SW480 (cell line): ENCODE data around the gene ULK4.
A peak's percentile ranks its signal among the peaks of the same experiment; 100 is the strongest.

Experiments
- DNase-seq: peaks from one replicate; pipeline ENCODE4 v3.0.0-alpha.2; 2016; ENCODE audit warnings: low spot score

The ULK4 gene

DNA sequence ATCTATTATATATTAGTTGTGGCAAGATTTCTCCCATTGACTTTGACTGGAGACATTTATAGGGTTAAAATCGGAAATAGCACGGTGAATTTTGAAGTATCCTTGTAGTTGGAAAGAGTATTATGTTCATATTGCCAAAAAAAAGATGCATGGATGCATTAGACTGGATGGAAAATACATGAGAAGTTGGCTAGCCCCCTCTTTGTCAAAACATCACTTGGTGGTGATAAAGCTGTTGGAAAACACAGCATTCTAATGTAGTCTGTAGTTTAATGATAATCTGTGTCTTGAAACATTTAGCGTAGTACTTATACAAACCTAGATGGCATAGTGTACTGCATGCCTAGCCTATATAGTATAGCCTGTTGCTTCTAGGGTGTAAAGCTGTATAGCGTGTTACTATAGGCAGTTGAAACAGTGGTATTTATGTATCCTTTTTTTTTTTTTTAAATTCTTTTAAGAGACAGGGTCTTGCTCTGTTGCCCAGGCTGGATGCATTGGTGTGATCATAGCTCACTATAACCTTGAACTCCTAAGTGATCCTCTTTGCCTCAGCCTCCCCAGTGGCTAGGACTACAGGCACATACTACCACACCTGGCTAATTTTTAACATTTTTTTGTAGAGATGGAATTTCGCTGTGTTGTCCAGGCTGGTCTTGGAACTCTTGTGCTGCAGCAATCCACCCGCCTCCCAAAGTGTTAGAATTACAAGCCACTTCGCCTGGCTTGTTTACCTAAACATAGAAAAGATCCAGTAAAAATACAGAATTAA lies 740.8 kb downstream of the ULK4 start:
- DNase-seq, result no peak

DNA sequence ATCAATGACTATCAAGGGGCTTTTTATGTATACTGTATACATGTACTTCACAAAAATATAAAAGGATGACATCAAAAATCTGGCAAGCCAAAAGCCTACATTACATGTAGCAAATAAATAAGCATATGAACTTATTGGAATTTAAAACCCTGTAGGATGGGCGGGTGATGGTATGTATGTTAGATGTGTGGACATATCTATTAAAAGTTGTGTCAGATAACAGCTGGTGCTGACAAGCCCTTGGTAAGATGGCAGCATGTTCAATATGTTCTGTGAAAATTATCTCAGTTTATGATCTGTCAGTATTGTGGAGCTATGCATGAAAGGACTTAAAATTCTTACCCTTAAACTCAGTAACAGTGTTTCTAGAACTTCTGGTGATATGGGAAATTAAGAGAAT lies 742.5 kb downstream of the ULK4 start:
- no peak for DNase-seq

GRCh38 chr3:41216993-41217392 lies 744.9 kb downstream of the ULK4 start:
- DNase-seq, result no peak

GRCh38 chr3:41216422-41216821 lies 745.5 kb downstream of the ULK4 start:
- DNase-seq, result no peak

GRCh38 chr3:41213588-41213987 lies 748.3 kb downstream of the ULK4 start:
- DNase-seq, result no peak

DNA sequence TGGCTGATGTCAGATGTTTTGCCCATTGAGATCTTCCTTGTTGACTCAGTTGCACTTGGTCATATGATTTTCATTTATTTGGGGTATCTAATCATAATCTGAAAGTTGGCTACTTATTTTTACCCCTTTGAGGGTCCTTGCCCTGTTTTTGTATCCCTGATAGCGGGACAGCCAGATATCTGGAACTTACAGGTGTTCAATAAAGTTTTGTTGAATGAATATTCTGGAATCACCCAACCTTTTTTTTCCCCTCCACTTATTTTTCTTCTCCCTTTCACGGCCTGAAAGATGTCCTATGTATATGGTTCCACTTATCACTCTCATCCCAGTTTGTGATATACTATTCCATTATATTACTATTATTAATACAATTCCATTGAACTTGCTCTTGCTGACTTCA lies 749.8 kb downstream of the ULK4 start:
- no peak for DNase-seq

DNA sequence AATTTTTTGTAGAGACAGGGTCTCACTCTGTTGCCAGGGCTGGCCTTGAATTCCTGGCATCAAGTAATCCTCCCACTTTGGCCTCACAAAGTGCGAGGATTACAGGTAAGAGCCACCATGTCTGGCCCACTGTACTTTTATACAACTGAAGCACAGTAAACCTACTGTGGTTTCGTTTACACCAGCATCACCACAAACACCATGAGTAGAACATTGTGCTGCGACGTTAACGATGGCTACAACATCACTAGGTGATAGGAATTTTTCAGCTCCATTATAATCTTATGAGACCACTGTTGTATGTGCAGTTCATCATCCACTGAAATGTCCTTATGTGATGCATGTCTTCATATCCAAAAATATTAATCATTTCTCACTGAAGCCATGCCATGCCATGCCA lies 750.9 kb downstream of the ULK4 start:
- DNase-seq, result no peak

DNA sequence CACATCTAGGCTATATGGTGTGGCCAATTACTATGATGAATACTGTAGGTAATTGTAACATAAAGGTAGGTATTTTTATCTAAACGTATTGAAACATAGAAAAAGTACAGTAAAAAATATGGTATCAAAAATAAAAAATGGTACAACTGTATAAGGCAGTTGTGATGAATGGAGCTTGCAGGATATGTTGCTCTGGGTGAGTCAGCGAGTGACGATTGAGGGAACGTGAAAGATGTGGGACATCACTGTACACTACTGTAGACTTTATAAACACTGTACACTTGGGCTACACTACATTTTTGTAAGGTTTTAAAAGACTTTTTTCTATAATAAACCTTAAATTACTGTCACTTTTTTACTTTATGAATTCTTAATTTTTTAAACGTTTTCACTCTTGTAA lies 752.3 kb downstream of the ULK4 start:
- DNase-seq, result no peak

GRCh38 chr3:41208507-41209220 lies 753.2 kb downstream of the ULK4 start:
- no peak for DNase-seq

DNA sequence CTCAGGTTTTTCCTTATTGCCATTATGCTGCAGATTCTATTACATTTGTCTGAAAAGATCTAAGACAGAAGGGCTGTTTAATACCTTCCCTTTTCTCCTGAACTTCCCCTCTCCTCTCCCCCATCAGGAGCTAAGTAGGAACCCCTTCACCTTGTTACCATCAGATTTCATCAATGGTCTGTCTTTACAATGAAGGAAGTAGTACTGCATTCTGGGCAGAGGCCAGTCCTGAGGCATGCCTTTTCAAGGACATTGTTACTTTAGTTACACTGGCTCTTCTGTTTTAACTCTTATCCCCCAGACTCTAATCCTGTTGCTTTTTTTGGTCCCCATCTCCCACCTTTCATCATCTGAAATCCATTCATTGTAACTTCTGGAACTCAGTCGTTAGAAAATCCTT lies 754.5 kb downstream of the ULK4 start:
- DNase-seq, result no peak

DNA sequence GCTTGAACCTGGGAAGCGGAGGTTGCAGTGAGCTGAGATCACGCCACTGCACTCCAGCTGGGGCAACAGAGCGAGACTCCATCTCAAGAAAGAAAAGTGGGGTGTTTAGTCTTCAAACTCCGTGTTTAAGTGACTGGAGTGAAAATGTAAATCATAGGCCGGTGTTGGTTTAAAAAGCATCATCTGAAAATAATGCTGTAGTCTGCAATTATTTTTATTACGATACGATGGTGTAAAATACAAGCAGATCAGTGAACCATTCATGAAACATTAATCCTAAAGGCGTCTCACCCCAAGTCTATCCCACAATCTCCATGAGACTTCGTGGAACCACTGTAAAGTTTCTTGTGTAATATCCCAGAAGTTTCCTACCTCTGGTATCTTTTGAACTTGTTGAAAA lies 756.3 kb downstream of the ULK4 start:
- no peak for DNase-seq

DNA sequence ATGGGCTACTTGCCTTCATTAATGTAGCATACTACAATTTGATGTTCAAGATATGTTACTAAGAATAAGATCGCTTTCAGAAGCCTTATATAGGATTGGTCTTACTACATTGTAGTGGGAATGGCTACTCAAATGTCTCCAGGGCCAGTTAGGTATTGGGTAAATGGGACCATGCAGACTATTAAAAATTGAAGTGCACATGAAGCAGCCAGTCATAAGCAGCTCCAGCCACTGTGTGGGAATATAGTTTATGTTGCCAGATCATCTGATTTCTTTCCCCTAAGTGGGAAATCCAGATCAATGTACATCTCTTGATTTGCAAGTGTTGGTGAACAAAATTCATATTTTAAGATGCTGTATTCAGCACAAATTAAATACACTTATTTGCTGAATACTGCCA lies 757.5 kb downstream of the ULK4 start:
- DNase-seq, result no peak

DNA sequence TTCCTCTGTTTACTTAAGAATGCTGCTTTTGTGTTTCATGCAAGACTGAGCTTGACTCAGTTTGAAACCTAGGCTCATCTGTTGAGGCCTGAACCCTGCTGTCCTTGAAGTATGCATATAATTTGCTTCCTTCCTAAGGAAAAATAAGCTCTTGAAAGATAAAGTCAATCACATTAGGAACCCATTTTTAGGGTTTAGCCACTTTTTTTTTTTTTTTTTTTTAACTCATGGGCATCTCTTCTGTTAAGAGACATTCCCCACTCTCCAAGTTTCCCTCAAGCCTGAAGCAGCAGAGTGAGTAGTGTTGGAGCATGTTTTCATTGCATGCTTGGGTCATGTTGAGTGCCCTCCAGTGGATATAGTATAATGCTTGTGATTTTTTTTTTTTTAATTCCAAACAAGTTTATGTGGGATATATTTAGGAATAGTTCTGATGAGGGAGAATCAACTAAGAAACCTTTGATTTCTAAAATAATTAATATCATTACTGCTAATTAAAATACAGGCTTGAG lies 759.0 kb downstream of the ULK4 start:
- DNase-seq, result peak; percentile 81

- peak; percentile 46 for DNase-seq
Observed at GRCh38 chr3:41202075-41202833, 759.6 kb downstream of the ULK4 start.

- DNase-seq, result peak; percentile 51
Observed at GRCh38 chr3:41200669-41201021, 761.3 kb downstream of the ULK4 start.

DNA sequence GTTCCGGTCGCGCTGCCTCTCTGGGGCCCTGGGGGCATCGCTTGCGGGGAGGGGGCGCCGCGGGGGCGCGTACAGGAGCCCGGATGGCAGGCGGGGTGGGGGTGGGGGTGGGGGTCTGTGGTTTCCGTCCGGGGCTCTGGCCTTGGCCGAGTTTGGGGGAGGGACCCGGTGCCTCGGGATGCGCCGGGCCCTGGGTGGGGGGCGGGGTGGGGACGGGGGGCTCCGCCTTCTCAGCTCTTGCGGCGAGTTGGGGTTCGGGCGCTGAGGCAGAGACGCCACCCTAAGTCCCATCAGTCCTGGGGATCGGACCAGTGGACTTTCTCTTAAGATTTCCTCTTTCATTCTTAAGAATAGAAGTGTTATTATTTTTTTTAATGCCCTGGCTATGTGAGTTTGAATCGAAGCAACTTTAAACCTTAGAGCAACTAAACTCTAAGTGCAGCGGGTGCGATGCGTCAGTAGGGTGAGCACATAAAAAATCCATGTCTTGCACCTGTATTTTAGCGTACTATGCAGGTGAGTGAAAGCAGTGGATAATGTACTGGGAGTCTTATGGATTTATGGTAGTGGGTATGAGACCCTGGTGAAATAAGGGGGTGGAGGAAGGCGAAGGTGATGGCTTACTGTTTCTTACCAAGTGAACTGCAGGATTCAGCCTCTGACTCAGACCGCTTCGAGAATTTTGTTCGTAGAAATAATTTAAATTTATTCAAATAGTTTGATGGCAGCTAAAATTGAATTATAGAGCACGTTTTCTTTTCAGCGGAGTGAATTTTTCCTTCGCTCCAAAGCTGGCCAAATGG lies 761.8 kb downstream of the ULK4 start:
- peak; percentile 58 for DNase-seq

GRCh38 chr3:41198950-41199865 lies 762.7 kb downstream of the ULK4 start, which contains the start of gene CTNNB1:
TSS of gene CTNNB1 (plus strand) at chr3:41199505. CDS start at chr3:41224069, 24,564 bp downstream.
- peak; percentile 95 for DNase-seq

DNA sequence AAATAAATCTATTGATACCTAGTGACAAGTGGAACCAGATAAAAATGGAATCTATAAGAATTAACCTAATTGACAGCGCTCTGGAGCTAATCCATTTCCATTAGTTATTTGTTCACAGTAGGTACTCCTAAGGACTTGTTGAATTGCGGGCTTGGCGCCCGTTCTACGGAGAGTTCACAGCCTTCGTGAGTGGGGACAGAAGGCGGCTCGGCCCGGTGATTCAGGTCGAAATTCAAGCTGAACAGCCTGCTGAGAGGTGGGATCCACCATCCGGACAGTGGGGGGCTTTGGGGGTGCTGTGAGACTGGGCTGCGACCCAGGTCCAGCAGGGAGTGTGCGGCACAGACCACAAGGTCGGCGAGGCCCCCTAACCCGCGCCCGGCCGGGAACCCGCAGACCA lies 763.4 kb downstream of the ULK4 start:
- DNase-seq, result peak; percentile 75

DNA sequence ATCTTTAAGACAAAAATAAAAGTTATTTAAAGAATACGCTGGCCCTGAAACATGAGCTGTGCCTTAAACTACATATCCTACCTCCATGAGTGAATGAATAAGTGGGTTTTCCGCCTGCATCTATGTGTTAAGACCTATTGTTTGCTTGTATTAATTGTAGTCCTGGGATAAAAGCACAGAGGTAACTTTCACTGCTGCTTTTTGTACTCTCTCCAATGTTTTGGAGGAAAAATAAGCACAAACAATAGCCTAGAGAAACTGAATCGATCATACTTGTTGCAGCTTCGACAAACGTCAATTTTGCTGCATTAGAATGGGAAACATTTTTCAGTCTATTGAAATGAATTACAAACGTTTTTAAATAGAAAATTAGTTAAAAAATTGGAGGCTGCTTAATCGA lies 763.9 kb downstream of the ULK4 start:
- peak; percentile 38 for DNase-seq
